ENCODE data around the gene USP47. TPM values are rescaled to one million over a fixed set of nuclear protein-coding genes. Genes with fewer than 3 reads are reported as not detected.

USP47 gene
- total RNA-seq, 1 experiment from 2014 or later: 24.2 TPM

DNA sequence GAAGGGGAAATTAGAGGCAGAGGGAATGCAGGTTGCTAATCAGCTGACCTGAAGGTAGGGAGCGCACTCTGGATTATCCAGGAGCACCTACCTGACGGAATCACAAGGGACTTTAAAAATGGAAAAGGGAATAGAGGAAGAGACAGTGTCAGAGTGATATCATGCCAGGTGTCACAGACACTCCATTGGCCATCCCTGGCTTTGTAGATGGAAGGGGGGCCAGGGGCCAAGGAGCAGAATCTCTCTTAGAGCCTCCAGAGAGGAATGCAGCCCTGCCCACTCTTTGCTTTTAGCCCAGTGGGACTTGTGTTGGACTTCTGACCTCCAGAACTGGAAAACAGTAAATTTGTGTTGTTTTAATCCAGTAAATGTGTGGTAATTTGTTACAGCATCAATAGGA lies 128.8 kb downstream of the USP47 start:
- intact Hi-C loops (cut with micrococcal nuclease; ENCODE audit: unreplicated experiment): no loop called here
- no peaks in the 10 kb centered on the region for H4K20me1 ChIP-seq (ENCODE audit: insufficient read depth)

DNA sequence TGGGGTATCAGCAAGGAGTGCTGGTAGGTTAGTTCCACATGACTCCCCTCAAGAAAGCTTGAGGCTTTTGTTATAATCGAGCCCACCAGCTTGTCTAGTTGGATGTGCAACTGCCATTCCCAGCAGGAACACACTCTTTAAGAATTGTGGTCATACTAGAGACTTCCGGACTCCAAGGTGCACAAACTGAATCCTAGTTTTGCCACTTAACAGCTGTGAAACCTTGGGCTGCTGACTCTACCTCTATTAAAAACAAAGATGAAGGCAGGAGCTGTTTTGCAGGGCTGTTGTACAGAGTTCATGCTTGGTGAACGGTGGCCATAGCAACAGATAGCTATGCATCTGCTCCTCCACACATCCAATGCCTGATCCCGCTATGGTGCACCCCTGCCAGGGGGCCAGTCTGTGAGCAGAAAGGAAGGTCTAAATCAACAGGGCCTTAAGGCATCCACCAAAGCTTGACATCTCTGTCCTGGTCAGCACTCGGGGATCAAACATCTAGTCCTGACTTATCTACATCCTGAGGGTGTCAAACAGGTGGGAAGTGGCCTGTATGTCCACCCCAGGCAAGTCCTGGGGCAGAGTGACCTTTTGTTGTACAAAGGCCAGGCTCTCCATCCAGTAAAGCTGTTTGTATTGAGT lies 130.3 kb downstream of the USP47 start:
- Histone ChIP-seq H3K9me2 (ENCODE audit: insufficient read depth) (no peaks in the 10 kb centered on the region), H3K4me2 (no peak overlapping the region), H3K79me2 (ENCODE audit: low read depth) (no peaks in the 10 kb centered on the region), H3K9me3 (ENCODE audit: insufficient read depth, low read depth) (no peaks in the 10 kb centered on the region), H3K36me3 (ENCODE audit: low read depth) (no peaks in the 10 kb centered on the region), H3K4me1 (replicated peaks; ENCODE audit: insufficient read depth) (peaks cover 8% of the 10 kb centered on the region), H4K20me1 (ENCODE audit: insufficient read depth) (no peaks in the 10 kb centered on the region), H2AFZ (no peak overlapping the region), H3K27me3 (ENCODE audit: insufficient read depth, low read depth) (no peaks in the 10 kb centered on the region), H3K4me3 (no peak overlapping the region), H3K27ac (no peak overlapping the region), H3F3A (ENCODE audit: insufficient read depth, low read depth) (no peaks in the 10 kb centered on the region)
- CTCF ChIA-PET: no interaction called here
- POLR2A ChIA-PET (ENCODE audit: unreplicated experiment): no interaction called here
- no peak for DNase-seq
- no peak for TF ChIP-seq EZH2 (IDR thresholded peaks at IDR 0.05; ENCODE audit: low read depth)
- TF ChIP-seq, protein P1, sequence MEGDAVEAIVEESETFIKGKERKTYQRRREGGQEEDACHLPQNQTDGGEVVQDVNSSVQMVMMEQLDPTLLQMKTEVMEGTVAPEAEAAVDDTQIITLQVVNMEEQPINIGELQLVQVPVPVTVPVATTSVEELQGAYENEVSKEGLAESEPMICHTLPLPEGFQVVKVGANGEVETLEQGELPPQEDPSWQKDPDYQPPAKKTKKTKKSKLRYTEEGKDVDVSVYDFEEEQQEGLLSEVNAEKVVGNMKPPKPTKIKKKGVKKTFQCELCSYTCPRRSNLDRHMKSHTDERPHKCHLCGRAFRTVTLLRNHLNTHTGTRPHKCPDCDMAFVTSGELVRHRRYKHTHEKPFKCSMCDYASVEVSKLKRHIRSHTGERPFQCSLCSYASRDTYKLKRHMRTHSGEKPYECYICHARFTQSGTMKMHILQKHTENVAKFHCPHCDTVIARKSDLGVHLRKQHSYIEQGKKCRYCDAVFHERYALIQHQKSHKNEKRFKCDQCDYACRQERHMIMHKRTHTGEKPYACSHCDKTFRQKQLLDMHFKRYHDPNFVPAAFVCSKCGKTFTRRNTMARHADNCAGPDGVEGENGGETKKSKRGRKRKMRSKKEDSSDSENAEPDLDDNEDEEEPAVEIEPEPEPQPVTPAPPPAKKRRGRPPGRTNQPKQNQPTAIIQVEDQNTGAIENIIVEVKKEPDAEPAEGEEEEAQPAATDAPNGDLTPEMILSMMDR (conservative IDR thresholded peaks at IDR 0.05): no peak
- BruUV-seq (replicated peaks): no TSS peak
- intact Hi-C loops (cut with micrococcal nuclease; ENCODE audit: unreplicated experiment): no loop called here

More for the DNA sequence above, 128.8 kb downstream of the USP47 start:
- BruUV-seq (replicated peaks): no TSS peak
- ChIA-PET POLR2A (ENCODE audit: unreplicated experiment) (no interaction called here), CTCF (no interaction called here)
- no peak for DNase-seq
- TF ChIP-seq, protein P1 (conservative IDR thresholded peaks at IDR 0.05): no peak
- no peak for TF ChIP-seq EZH2 (IDR thresholded peaks at IDR 0.05; ENCODE audit: low read depth)
- Histone ChIP-seq H3K9me2 (ENCODE audit: insufficient read depth) (no peaks in the 10 kb centered on the region), H3K4me1 (replicated peaks; ENCODE audit: insufficient read depth) (no peaks in the 10 kb centered on the region), H3K9me3 (ENCODE audit: insufficient read depth, low read depth) (no peaks in the 10 kb centered on the region), H3K27me3 (ENCODE audit: insufficient read depth, low read depth) (no peaks in the 10 kb centered on the region), H3K27ac (no peak overlapping the region), H3K4me3 (no peak overlapping the region), H3K4me2 (no peak overlapping the region), H2AFZ (no peak overlapping the region), H3F3A (ENCODE audit: insufficient read depth, low read depth) (no peaks in the 10 kb centered on the region), H3K36me3 (ENCODE audit: low read depth) (no peaks in the 10 kb centered on the region), H3K79me2 (ENCODE audit: low read depth) (no peaks in the 10 kb centered on the region)

DNA sequence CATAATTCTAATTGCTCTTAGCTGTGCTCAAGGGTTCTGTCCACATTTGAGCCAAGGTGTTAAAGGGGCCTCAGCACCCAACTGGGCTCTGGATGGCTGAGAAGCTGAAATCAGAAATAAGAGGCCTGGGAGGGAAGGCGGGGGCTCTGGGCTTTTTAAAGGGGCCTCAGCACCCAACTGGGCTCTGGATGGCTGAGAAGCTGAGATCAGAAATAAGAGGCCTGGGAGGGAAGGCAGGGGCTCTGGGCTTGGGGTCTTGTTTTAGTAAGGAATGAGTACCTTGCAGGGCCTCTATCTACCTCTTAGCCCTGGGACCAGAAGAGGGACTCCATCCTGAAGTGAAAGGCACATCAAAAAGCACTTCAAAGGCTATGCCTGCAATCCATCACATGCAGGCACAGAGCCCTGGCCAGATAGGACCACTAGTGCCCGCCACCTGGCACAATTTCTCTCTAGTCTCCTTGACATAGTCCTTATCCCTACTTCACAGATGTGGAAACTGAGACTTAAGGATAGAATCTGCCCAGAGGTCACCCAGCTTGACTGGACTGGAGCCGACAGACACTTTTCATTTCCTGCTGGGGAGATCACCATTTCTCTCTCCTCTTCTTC lies 131.1 kb downstream of the USP47 start:
- H2AFZ ChIP-seq: no peak overlapping the region
- H3K9me2 ChIP-seq (ENCODE audit: insufficient read depth): no peaks in the 10 kb centered on the region
- ChIA-PET CTCF (no interaction called here), POLR2A (ENCODE audit: unreplicated experiment) (no interaction called here)
- H3K27me3 ChIP-seq (ENCODE audit: insufficient read depth, low read depth): no peaks in the 10 kb centered on the region
- H3K9me3 ChIP-seq (ENCODE audit: insufficient read depth, low read depth): no peaks in the 10 kb centered on the region
- DNase-seq: no peak
- H3K4me3 ChIP-seq: no peak overlapping the region
- H3K4me2 ChIP-seq: no peak overlapping the region
- H3F3A ChIP-seq (ENCODE audit: insufficient read depth, low read depth): no peaks in the 10 kb centered on the region
- intact Hi-C loops (cut with micrococcal nuclease; ENCODE audit: unreplicated experiment): no loop called here
- TF ChIP-seq, protein P1 (conservative IDR thresholded peaks at IDR 0.05): no peak
- TF ChIP-seq EZH2 (IDR thresholded peaks at IDR 0.05; ENCODE audit: low read depth): no peak
- no peaks in the 10 kb centered on the region for H4K20me1 ChIP-seq (ENCODE audit: insufficient read depth)
- no peaks in the 10 kb centered on the region for H3K79me2 ChIP-seq (ENCODE audit: low read depth)
- H3K27ac ChIP-seq: no peak overlapping the region
- H3K36me3 ChIP-seq (ENCODE audit: low read depth): no peaks in the 10 kb centered on the region
- peaks cover 15% of the 10 kb centered on the region for H3K4me1 ChIP-seq (replicated peaks; ENCODE audit: insufficient read depth)
- BruUV-seq (replicated peaks): no TSS peak

Measured in PC-9 (cell line).